Measurements from ENCODE around the gene GALNTL6.

DNA sequence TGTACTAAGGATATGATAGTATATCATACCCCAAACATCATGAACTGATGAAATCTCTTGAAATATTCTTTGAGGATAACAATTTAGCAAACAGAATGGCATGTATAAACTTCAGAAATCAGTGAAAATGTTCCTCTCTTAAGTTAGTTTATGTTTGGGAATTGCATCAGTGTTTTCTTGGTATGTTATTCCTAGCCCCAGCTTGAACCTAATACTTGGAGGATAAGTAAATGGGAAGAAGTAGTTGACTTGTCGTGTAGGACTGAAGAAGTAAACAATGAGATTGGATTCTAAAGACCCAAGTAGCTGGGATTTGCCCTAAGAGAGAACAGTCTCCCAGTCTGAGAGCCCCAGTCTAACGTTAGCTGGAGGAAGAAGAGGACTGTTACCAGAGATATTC, 355.7 kb downstream of the GALNTL6 start:
- TF ChIP-seq, protein P1, sequence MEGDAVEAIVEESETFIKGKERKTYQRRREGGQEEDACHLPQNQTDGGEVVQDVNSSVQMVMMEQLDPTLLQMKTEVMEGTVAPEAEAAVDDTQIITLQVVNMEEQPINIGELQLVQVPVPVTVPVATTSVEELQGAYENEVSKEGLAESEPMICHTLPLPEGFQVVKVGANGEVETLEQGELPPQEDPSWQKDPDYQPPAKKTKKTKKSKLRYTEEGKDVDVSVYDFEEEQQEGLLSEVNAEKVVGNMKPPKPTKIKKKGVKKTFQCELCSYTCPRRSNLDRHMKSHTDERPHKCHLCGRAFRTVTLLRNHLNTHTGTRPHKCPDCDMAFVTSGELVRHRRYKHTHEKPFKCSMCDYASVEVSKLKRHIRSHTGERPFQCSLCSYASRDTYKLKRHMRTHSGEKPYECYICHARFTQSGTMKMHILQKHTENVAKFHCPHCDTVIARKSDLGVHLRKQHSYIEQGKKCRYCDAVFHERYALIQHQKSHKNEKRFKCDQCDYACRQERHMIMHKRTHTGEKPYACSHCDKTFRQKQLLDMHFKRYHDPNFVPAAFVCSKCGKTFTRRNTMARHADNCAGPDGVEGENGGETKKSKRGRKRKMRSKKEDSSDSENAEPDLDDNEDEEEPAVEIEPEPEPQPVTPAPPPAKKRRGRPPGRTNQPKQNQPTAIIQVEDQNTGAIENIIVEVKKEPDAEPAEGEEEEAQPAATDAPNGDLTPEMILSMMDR (IDR thresholded peaks at IDR 0.05), result no peak
- TF ChIP-seq POLR2A (IDR thresholded peaks at IDR 0.05) (no peak), POLR2AphosphoS5 (IDR thresholded peaks at IDR 0.05) (no peak)

Data from suprapubic skin (tissue), 4 donors.